ENCODE measurements around the gene UBTF.
A peak's percentile ranks its signal among the peaks of the same experiment; 100 is the strongest.

UBTF gene

DNA sequence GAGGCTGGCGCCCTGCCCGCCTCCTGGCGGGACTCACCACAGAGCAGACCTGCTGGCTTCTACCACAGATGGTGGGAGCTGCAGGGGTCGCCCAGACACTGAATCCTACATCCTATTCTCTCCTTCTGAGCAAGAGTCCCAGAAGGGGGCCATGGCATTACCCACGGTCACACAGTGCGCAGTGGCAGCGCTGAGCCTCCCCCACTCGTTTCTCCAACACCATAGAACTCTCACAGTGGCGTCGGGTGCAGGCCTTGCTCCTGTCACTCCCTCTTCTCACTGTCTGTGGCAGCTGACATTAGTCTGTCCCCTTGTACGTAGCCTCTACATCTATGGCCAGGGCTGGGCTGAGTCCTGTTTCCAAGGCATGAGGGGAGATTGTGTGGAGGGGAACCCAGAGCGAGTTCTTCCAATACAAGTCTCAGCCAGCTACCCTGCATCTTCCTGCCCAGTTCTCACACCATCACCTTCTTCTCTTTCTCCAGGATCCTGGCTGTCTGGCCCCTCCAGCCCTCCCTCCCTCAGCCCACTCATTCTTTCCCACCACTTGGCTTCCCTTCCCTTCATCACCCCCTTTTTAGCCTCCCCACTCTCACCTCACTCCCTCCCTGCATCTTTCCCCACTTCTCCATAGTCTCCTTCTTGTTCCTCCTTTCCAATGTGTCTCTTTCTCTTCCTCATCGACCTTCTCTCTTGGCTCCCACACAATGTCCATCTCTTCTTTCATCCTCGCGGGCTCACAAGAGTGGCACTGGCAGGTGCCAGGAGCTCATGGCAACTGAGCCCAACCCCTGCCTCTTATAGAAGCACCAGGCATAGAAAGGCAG, 5.9 kb downstream of the UBTF start:
- no peak for DNase-seq

DNA sequence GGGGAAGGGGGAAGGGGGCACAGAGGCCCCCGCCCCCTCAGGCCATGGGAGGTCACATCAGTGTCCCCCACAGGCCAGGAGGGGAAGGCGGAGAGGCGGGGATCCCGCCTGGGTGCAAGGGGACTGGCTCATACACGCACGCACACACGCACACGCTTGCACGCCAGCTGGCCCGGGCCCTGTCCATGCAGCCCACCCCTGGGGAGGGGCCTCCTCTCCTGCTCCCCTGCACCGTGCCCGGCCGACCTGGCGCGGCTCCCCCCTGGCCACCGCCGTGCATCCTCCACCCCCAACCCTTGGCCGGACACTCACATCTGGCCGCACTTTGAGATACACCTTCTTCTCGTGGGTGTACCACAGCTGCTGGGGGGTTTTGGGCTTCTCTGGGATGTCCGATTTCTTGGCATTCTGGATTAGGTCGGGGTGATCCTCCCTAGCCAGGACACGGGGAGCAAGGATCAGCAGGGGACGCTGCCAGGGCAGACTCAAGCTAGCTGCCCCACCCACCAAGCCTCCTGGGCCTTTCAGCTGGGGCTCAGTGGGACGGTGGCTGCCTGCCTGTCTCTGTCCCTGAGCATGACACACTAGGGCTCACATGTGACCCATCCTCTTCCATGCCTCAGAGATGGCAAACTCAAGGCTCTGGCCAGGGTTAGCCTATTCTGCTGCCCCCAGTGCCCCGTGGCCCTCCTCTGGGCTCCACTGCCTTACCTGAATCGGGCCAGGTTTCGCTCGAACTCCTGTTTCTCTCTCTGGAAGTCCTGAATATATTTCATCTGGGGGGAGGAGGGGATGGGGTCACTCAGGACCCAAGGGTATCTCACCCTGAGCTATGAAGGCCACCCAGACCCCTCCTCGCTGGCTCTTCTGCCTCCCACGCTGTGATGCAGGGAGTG, 6.7 kb downstream of the UBTF start:
- no peak for DNase-seq

DNA sequence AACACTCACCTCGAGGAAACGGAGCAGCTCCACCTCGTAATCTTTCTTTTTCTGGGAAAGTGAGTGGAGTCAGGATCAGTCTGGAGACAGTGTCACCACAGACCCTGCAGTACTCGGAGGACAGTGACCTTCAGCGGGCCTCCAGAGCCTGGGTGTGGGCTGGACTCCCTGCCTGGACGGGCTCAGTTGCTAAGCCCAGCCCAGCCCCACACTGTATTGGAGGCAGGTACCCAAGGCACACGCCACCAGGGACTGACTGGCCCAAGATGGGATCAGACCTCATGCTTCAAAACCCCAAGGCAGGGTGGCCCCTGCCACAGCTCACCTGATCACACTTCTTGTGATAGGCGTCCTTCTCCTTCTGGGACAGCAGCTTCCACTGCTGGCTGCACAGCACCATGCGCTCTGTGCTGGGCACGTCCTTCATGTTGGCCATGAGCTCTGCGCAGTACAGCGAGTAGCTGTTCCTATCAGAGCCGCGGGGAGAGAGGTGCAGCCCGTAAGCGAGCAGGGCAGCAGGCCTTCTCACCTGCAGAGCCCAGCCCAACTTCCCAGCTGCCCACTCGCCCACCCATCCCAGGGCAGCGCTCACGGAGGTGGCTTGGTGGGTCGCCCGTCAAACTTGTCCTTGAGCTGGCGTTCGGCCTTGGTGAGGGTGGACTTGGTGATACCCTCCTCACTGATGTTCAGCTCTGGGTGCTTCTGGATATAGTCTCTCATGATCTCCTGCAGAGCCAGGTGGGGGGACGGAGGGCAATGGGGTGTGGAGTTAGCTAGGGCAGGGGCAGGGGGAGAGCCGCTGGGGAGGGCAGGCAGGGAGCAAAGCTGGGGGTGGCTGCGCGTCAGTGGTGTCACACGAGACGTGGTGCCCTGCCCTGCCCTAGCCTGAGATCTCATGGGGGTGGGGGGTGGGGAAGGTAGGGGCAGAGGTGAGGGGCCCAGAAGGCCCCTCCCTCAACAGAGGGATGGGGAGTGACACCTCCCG, 7.9 kb downstream of the UBTF start:
- no peak for DNase-seq

DNA sequence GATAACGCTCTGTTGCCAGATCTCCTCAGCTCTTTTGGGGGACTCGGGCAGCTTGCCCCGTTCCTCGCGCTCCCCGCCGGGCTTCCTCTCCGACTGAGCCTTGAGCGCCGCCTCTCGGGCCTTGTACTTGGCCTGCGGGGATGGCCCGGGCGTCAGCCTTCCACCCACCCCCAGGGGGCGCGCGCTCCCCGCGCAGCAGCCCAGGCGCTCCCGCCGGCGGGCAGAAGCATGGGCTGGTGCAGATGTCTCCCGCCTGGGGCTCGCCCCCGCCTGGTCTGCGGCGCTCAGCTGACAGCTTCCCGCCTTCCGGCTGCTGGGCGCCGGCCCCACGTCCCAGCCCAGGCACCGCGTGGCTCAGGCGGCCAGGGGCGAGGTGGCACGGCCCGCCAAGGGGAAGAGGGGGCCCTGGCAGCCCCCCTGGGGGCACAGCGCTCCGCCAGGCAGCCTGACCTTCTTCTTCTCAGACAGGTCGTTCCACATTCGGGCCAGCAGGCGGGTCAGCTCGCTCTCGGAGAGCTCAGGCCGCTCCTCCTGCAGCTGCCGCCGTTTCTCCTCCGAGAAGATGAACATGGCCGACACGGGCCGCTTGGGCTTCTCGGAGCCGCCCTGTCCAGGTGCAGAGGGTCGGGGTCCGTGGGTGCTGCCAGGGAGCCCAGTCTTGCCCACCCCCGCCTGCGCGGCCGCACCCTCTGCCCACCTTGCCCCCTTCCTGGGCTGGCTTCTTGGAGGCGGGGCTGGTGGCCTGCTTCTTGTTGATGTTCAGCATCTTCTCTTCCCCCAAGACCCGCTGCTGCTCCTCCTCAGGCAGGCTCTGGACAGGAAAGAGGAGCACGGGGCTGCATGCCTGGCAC, 8.9 kb downstream of the UBTF start:
- DNase-seq = no peak

DNA sequence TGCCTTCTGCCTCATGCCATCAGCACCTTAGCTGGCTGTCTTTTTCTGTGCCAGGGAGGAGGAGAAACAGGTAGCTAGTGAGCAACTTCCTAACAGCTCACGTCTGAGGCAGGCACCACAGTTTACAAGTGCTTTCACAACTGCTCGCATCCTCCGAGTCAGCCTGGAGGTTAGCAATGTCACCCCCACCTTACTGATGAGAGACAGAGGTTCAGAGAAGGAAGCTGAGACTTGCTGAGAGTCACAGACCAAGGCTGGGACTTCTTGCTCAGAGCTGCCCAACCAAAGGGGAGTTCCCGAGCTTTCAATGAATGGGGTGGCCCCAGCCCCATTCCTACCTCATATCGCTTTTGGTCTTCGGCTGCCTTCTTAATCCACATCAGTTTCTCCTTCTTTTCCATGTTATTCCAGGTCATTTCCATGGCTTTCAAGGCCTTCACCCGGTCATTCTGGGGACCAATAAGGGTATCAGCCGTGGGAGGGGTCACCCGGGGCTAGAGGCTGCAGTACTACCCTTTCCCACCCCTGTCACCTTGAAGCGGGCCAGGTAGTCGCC, 9.6 kb downstream of the UBTF start:
- DNase-seq = no peak

DNA sequence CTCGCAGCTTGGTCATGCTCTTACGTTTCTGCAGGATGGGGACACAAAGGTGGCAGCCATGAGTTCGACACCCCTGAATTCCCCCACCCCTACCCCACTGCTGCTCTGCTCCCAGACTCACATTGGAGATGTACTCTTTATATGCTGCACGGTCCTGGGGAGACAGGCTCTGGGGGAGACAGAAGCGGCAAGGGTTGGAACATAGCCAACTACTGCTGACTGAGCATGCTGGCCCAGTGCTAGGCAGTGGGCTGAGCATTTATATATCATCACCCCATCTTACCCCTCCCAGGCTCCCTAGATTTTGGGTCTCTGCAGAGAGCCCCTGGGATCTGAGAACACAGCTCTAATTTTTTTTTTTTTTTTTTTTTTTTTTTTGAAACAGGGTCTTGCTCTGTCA, 11.7 kb downstream of the UBTF start:
- no peak for DNase-seq

DNA sequence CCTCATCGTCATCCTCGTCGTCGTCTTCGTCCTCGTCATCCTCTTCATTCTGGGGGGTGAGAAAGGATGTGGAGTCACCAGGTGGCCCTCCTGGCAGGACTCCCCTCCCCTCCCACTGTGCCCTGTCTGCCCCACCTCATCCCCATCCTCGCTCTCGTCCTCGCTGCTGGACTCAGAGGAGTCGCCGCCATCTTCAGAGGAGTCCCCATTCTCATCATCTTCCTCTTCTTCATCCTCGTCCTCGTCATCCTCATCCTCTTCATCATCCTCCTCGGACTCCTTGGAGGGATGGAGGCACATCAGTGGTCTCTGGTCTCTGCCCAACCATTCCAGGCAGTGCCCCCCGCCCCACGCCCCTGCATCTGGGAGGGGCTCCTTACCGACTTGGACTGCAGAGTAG, 12.2 kb downstream of the UBTF start:
- no peak for DNase-seq

DNA sequence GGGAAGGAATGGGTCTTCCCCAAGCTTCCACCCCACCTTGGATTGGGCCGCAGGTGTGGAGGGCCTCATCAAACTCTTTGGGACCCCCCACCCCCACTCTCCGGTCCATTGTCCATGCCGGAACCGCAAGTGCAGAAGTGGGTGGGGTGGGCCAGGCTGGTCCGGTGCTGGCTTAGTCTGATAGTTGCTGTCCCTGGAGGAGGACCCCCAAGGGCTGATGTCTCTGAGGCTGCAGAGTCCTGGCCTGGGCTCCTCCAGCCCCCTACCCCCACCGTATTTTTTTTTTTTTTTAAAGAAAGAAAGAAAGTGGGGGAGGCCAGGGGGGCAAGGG, 12.7 kb downstream of the UBTF start:
- DNase-seq = no peak

DNA sequence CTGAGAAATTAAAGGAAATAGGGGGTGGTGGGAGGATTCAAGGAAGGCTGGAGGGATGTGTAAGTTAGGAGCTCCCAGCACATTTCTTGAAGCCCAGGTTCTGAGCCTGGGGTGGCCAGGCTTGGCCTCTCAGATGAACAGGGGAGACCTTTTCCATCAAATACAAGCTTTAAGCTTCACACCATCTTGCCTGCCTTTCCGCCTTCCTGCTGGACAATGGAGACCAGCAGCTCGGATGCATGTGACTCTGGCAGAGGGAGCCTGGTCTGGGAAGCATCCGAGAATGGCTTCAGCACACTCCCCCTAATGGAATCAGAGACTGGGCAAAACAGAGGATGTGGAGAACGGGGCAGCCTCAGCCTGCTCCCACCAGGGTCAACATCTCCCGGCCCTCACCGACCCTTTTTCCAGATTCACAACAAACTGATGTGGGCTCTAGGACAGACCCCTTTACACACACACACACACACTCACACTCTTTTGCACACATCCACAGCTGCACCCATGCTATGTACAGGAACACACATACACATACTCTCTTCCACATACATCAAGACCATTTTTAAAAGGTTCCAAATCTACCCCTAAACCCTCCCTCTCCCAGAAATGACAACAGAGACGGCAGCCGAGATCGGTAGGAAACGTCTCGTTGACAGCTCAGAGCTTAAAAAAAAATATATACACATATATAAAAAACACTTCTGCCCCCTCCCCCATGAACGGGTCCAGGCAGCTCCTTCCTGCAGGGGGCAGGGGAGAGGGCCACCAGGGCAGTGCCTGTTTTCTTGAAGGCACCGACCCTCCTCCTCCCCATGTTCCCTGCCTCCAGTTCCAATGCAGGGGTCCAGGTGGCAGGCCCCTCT, 13.3 kb downstream of the UBTF start:
- no peak for DNase-seq

DNA sequence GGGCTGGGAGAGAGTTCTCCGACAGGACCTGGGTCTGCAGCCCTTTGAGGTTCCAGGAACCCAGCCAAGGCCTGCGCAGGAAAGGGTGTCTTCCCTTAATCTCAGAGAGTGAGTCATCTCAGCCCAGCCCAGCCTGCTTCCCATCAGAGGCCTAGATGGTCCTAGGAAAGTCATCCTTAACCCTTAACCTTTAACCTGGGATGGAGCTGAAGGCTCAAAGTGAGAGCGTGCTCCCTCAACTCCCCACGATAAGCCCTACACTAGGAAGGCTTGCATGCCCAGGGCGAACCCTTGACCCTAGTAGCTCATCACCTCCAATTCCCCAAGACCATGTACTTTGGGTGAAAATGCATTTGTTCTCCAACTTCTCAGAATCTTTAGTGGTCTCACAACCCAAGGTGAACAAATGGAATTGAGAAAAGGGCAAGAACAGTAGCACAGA, 15.0 kb downstream of the UBTF start:
- DNase-seq = no peak

DNA sequence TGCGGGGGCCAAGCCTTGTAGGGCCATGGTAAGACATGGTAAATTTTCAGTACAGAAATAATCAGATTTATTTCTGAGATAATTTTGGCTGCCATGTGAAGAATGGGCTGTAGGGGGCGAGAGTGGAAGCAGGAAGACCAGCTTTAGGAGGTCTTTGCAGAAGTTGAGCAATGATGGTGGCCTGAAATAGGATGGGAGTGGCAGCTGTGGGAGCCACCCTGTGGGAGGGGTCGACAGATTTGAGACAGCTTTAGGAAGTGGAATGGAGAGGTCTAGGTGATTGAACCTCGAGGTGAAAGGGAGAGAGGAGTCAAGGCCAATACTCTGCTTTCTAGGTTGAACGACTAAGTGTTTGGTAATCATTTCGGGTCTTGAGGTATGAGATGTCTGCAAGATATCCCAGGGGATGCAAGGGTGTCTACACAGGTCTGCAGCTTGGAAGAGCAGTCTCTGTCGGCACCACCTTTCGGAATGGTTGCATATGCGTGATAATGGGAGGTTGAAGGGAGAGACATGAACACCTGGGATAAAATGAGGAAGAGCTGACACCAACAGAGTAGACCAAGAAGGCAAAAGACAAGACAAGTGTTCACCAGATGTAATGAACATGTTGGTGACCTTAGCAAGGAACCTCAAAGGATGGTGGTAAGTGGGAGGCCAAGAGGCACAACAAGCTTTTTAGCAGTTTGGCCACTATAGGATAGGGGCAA, 15.6 kb downstream of the UBTF start:
- peak; percentile 61 for DNase-seq

DNA sequence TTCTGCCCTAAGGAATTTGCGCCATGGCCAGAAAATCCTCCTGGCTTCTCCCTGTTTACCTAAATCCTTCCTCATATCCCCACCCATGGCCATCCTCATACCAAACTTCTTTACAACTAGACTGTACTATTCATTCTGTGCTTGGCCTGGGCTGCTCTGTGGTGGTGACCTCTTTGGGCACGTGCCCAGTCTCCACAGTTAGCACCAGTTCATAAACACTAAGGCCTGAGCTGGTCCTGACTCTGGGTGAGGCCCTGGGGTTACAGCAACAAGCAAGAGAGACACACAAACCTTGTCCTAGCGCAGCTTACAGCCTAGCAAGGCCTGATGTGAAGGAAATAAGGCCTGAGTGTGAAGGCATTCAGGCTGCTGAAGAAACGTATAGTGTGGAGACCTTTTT, 16.7 kb downstream of the UBTF start:
- no peak for DNase-seq

DNA sequence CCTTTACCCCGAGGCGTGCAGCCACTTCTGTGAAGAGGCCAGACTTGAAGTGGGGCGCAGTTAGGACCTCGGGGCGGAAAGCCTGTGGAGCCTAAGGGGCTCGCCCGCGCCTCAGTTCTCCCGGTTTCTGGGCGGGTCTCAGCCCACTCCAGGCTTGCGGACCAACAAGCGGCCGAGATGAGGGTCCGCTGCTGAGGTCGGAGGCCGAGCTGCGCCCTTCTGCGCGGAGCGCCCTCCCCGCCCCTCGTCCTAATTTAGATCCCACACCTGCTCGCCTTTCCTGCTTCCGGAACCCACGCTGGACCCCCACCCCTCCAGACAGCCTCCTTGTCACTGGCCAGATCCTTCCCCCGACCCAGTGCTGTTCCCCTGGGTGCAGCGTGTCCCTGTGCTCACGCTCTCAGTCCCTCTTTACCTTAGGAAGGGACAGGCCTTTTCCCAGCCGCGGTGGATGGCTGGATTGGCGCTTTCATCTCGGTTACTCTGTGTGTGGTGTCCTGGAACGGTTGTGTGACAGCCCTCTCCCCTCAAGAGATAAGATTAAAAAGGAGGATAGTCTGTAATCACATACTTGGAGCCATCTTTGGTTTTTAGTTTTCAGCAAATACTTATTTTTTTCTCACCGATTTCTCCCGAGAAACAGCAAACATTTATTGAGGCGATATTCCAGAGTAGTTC, 18.9 kb downstream of the UBTF start:
- DNase-seq = no peak

DNA sequence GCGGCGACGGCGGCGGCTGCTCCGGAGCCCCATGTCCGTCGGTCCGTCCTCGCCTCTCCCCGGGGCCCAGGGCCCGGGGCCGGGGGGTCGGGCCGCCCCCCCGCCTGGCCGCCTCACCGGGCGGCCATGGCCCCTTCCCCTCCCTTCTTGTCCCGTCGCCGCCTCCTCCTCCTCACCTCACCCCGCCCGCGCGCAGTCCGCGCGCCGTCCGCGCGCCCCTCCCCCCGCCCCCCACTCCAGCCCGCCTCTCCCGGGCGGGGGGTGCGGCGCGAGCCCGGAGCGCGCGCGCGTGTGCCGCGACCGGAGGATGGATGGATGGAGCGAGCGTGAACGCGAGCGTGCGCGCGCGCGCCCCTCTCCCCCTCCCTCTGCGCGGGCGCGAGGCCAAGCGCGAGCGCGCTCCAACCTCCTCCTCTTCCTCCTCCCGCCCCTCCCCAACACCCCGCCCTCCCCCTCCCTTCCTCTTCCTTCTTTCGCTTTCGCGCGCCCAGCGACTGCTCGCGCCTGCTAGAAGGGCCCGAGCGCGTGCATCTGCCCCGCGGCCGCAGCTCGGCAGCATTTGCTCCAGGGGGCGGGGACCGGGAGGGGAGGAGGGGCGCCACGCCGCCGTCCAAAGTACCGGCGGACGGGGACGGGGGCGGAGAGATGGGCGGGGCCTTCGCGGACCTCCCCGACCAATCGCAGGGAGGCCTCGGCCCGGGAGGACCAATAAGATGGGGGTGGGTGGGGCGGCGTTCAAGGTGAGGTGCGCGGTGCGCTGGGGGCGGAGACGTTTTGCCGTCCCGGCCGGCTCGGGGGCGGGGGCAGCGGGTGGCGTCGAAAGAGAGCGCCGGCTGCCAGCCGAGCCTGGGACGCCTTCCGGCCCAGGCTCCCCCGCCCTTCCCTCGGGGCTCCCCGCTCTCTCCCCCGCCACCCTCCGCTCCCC, 19.7 kb downstream of the UBTF start, which contains the start of gene ATXN7L3:
Gene ATXN7L3 (minus strand): TSS at position 332 of the 925 bp plus-strand sequence. CDS start 1,814 bp downstream, outside the sequence.
- peak; percentile 92 for DNase-seq

DNA sequence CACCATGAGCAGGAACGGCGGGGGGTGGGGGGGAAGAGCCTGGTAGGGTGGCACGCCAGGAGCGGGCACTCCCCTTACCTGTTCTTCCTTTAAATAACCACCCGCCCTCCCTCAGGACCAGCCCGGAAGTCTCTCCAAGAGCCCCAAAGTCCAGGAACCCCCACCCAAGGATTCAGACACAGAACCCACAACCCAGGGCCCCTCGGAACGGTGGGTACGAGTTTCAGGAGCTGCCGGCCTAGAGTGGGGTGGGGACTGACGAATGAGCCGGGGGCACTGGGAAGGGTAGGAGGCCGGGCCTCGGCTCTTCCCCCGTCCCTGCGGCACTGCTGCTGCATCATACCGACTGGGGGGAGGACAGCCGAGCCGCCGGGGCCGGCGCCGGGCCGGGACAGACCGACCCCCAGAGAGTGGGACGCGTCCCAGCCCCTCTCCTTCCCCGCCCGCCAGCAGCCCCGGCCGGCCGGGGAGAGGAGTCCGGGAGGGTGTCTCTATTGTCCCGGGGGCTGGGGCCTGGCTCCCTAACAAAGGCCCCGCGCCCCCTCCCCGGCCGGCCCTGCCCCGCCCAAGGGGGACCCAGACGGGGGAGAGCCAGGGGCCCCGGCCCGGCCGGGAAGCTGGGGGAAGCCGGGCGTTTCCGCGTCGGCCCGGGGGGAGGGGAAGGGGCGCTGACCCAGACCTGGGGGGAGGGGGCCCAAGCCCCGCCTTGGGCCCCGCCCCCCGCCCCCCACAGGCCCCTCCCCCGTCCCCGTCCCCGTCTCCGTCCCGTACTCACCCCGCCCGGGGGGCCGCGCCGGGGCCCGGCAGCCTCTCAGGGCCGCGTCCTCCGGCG, 20.5 kb downstream of the UBTF start:
- DNase-seq = no peak

DNA sequence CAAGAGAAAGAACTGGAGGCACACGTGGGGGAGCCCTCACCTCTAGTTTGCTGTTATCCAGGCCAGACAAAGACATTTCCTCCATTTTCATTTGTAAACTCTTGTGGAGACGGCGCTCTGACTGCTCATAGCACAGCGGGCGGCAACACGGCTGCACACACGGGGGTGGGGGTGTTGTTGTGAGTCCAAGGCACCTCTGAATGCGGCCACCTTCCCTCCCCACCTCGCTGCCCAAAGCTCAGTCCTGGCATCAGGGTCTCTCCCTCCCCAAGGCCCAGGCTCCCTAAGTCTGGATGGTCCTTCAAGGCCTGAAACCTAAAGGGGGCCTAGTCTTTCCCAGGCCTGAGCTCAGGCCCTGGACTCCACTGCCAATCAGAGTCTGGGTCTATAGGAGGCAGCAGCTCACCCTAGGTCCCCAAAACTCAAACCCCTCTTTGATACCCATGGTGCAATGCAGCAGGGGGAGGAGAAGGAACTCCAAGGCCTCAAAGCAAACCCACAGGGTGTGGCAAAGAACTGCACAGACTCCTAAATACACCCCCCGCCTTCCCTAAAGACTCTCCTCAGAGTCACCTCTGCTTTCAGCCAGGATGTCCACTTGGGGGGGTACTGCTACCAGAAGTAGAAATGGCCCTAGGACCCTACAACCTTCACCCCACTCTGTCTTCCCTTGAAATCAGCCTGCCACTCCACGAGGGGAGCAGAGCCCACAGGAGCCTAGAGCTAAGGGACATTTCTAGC, 21.3 kb downstream of the UBTF start:
- no peak for DNase-seq
